Lung (tissue), 12 donors: ENCODE results near the gene POMT2. TPM values are rescaled to one million over a fixed set of nuclear protein-coding genes. Genes with fewer than 3 reads are reported as not detected.

ENCODE experiments used
- ATAC-seq: fragments of 200-7000 bp; cut with Tn5 transposase; one replicate; pipeline ENCODE4 v1.9.1; 2020; ENCODE audit warnings: moderate number of reproducible peaks; ENCODE audit not compliant: insufficient read depth, low FRiP score
- DNase-seq, 3 donors: peaks; one replicate each; pipeline ENCODE4 v3.0.0-alpha.2; 2013 to 2017
- H3K27ac ChIP-seq, 2 donors: one replicate each; pipeline ENCODE4 v1.5.1; 2013; ENCODE audit warnings: mild to moderate bottlenecking in 2 of 2, moderate library complexity in 2 of 2, control low read depth in 1 of 2, inconsistent platforms in 1 of 2, low read depth in 1 of 2, low read length in 1 of 2
- H3K27me3 ChIP-seq, 3 donors: one replicate each; pipeline ENCODE4 v1.5.1; 2013; ENCODE audit warnings: low read length in 2 of 3; ENCODE audit not compliant: control insufficient read depth in 3 of 3, insufficient read depth in 3 of 3
- H3K36me3 ChIP-seq, 4 donors: one replicate each; pipeline ENCODE4 v1.5.1; 2013; ENCODE audit warnings: low read length in 4 of 4, mild to moderate bottlenecking in 1 of 4, moderate library complexity in 1 of 4; ENCODE audit not compliant: control insufficient read depth in 4 of 4, insufficient read depth in 4 of 4
- H3K4me1 ChIP-seq, 5 donors: one replicate each; pipeline ENCODE4 v1.5.1; 2013; ENCODE audit warnings: low read length in 5 of 5, mild to moderate bottlenecking in 2 of 5, moderate library complexity in 1 of 5; ENCODE audit not compliant: control insufficient read depth in 5 of 5, insufficient read depth in 5 of 5
- H3K4me3 ChIP-seq: one replicate; pipeline ENCODE4 v1.5.1; 2013; ENCODE audit warnings: mild to moderate bottlenecking, control low read depth, moderate library complexity
- H3K9ac ChIP-seq, 2 donors: one replicate each; pipeline ENCODE4 v1.5.1; 2013; ENCODE audit warnings: low read length in 2 of 2, control low read depth in 1 of 2; ENCODE audit not compliant: insufficient read depth in 1 of 2
- H3K9me3 ChIP-seq, 4 donors: one replicate each; pipeline ENCODE4 v1.5.1; 2013; ENCODE audit warnings: low read length in 3 of 4, mild to moderate bottlenecking in 1 of 4, moderate library complexity in 1 of 4; ENCODE audit not compliant: control insufficient read depth in 4 of 4, insufficient read depth in 3 of 4
- WGBS, 2 donors: extraction: QIAGEN DNeasy Blood & Tissue Kit; methylation state at CpG; one replicate each; pipeline ENCODE4 v1.1.7; 2013; 5-methylcytosine and 5-hydroxymethylcytosine counted together
- polyA plus RNA-seq, 2 donors: library from polyadenylated mRNA; stranded (reverse); fragments of 200-250 nt; gene quantifications; one replicate each; pipeline ENCODE4 v1.2.1, GENCODE V29; 2013
- total RNA-seq, 2 donors: library from RNA; depleted of rRNA in 1 of 2; stranded (reverse); fragments of >200 nt in 1 of 2; gene quantifications; one replicate each; pipeline ENCODE4 v1.2.1, GENCODE V29; 2014 to 2021
- TF ChIP-seq, protein P1 (sequence below): IDR thresholded peaks from 2 replicates; pipeline ENCODE4 v1.5.1; 2012; ENCODE audit warnings: mild to moderate bottlenecking; ENCODE audit errors: control extremely low read depth, extremely low read depth
- donor health status: control.
- donor health status: control.
- donor health status: Bipolar disorder and iron deficiency.
- donor health status: healthy.
- donor health status: DM: yes; HTN: yes; CAD: no.

Gene POMT2
- total and polyA plus RNA-seq, 4 donors = 10.0 to 43.1 (median 14.2) TPM

- ATAC-seq (no peak), DNase-seq (no peak)
- TF ChIP-seq, protein P1, sequence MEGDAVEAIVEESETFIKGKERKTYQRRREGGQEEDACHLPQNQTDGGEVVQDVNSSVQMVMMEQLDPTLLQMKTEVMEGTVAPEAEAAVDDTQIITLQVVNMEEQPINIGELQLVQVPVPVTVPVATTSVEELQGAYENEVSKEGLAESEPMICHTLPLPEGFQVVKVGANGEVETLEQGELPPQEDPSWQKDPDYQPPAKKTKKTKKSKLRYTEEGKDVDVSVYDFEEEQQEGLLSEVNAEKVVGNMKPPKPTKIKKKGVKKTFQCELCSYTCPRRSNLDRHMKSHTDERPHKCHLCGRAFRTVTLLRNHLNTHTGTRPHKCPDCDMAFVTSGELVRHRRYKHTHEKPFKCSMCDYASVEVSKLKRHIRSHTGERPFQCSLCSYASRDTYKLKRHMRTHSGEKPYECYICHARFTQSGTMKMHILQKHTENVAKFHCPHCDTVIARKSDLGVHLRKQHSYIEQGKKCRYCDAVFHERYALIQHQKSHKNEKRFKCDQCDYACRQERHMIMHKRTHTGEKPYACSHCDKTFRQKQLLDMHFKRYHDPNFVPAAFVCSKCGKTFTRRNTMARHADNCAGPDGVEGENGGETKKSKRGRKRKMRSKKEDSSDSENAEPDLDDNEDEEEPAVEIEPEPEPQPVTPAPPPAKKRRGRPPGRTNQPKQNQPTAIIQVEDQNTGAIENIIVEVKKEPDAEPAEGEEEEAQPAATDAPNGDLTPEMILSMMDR = no peak
- peaks cover under 1 to 30% (median 14%) of the 10 kb centered on the region in 3 donors for H3K27me3 ChIP-seq
- H3K36me3 ChIP-seq = no peaks in the 10 kb centered on the region
- H3K4me3 ChIP-seq = no peak overlapping the region
- H3K27ac ChIP-seq = no peak overlapping the region
- no peak overlapping the region for H3K9ac ChIP-seq
- 39 to 66% methylated on average over 2 of the region's 2 CpGs for WGBS, 2 donors
- H3K9me3 ChIP-seq = peaks cover 0 to 13% (median 2%) of the 10 kb centered on the region in 4 donors
- H3K4me1 ChIP-seq = no peaks in the 10 kb centered on the region
Measured at GRCh38 chr14:77265187-77265515, 55.5 kb downstream of the POMT2 start.

DNA sequence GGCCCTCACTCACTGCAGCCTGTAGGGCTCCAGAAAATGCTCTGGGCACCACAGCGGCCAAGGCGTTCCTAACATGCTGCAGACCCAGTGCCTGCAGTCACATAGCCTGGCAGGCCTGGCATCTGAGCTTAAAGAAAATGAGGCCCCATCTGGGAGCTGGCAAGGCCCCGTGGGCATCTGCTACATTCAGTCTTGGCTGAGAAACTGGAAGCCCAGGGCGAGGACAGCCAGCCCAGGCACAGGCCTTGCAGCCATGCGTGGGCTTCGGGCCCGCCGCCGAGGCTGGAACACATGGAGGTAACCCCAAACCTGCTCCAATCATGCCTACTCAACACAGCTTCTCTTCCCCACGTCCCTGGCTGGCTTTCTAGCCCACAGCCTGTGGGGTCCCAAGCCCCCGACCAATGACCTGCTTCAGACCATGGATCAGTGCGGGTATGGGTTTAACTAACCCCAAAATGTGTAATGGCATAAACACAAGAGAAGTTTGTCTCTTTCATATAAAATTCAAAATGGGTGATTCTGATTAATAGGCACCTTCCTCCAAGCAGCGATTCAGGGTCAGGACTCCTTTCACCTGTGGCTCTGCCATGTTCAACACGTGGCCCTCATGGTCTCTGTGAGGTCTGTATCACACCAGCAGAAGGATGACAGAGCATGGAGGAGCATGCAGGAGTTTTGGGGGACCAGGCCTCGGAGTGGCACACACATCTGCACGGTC lies 56.1 kb downstream of the POMT2 start:
- H3K27me3 ChIP-seq = peaks cover 0 to 25% (median 10%) of the 10 kb centered on the region in 3 donors
- H3K4me1 ChIP-seq = no peaks in the 10 kb centered on the region
- H3K36me3 ChIP-seq = no peaks in the 10 kb centered on the region
- no peak overlapping the region for H3K27ac ChIP-seq
- WGBS, 2 donors = 79 to 83% methylated on average over 16 of the region's 16 CpGs
- H3K4me3 ChIP-seq = no peak overlapping the region
- H3K9ac ChIP-seq = no peak overlapping the region
- no peak for ATAC-seq
- DNase-seq = no peak
- H3K9me3 ChIP-seq = peaks cover 0 to 13% (median 2%) of the 10 kb centered on the region in 4 donors
- TF ChIP-seq, protein P1 = no peak

DNA sequence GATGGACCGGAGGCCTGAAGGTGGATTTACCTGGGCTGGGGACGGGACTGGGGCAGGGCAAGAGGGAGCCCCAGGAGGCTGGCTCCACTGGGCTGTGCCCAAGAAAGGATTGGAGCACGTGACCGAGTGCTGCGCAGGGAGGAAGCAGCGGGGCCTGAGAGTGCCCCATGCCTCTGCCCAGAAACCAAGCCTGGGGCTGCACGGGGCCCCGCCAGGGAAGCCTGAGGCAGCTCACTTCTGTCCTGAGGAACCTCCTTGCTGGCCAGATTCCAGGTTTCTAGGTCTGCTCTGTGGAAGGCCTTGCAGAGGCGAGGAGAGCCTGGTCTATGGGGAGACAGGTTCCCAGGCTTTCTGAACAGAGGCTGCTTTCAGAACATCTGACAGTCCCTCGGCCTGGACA lies 60.1 kb downstream of the POMT2 start:
- WGBS, 2 donors = 25 to 41% methylated on average over 10 of the region's 10 CpGs
- Histone ChIP-seq H3K9me3 (no peaks in the 10 kb centered on the region), H3K4me1 (no peaks in the 10 kb centered on the region), H3K4me3 (no peak overlapping the region), H3K9ac (no peak overlapping the region), H3K27ac (no peak overlapping the region), H3K36me3 (no peaks in the 10 kb centered on the region), H3K27me3 (peaks cover 0 to 7% (median 2%) of the 10 kb centered on the region in 3 donors)
- TF ChIP-seq, protein P1 = no peak
- ATAC-seq = no peak
- DNase-seq = peak; percentile 19 to 58 (median 38)

- WGBS, 2 donors = 82 to 87% methylated on average over 11 of the region's 11 CpGs
- H3K27ac ChIP-seq = no peak overlapping the region
- TF ChIP-seq, protein P1 = no peak
- H3K9ac ChIP-seq = no peak overlapping the region
- no peaks in the 10 kb centered on the region for H3K36me3 ChIP-seq
- ATAC-seq = no peak
- H3K27me3 ChIP-seq = peaks cover 0 to 7% (median 2%) of the 10 kb centered on the region in 3 donors
- H3K4me3 ChIP-seq = no peak overlapping the region
- no peaks in the 10 kb centered on the region for H3K4me1 ChIP-seq
- H3K9me3 ChIP-seq = no peaks in the 10 kb centered on the region
- DNase-seq = no peak
Measured at GRCh38 chr14:77260199-77260598, 60.5 kb downstream of the POMT2 start.
